ENCODE results near the gene GRID2.

GRCh38 chr4:93359586-93359985, 1055.8 kb downstream of the GRID2 start:
- TF ChIP-seq ZBTB1 (CRISPR knock-in tag; IDR thresholded peaks at IDR 0.05; ENCODE audit: borderline replicate concordance) = no peak
- TF ChIP-seq PCBP1 (IDR thresholded peaks at IDR 0.05; ENCODE audit: borderline replicate concordance, low read depth, low read length) = no peak
- TF ChIP-seq CENPBD1 (CRISPR knock-in tag; IDR thresholded peaks at IDR 0.05; ENCODE audit: borderline replicate concordance, low read depth) = no peak
- no peak for TF ChIP-seq GZF1 (CRISPR knock-in tag; IDR thresholded peaks at IDR 0.05)
- no peak for TF ChIP-seq POLR2A (IDR thresholded peaks at IDR 0.05; ENCODE audit: insufficient read depth in 1 of 2, low read depth in 2 of 2, low read length in 2 of 2)
- no peak for TF ChIP-seq ZNF776 (CRISPR knock-in tag; IDR thresholded peaks at IDR 0.05)
- no peak for TF ChIP-seq ZNF678 (CRISPR knock-in tag; IDR thresholded peaks at IDR 0.05)
- TF ChIP-seq SMAD3 (CRISPR knock-in tag; IDR thresholded peaks at IDR 0.05) = no peak
- TF ChIP-seq ZBTB21 (CRISPR knock-in tag; IDR thresholded peaks at IDR 0.05) = no peak
- no peak for TF ChIP-seq CBFB (CRISPR knock-in tag; IDR thresholded peaks at IDR 0.05)
- TF ChIP-seq SUZ12 (IDR thresholded peaks at IDR 0.05; ENCODE audit: low read depth, low read length) = no peak

All from HepG2 (cell line).